ENCODE results near the gene PSORS1C1. TPM values are rescaled to one million over a fixed set of nuclear protein-coding genes. Genes with fewer than 3 reads are reported as not detected.

The PSORS1C1 gene
- total RNA-seq, 4 donors from 2014 or later = 6.5 to 26.5 (median 22.0) TPM; not detected in 1

DNA sequence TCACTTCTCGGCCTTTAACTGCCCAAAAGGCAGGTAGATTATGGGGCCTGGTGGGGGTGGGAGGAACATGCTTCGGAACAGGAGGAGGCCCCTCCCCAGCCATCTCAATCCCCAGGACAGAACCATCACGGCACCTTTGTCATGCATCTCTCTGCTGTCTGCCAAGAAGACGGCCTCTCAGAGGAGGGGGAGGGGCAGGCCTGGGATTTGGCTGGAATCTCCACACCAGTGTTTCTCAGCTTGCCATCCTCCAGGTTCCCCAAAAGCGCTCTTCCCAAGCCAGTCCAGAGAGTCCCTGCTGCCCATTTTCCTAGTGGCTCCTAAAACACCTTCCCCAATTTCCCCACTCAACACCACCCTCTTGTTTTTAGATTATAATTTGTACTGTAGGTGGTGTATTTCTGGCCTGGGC lies 58.4 kb downstream of the PSORS1C1 start:
- no peak overlapping the region for H3K27ac ChIP-seq
- peaks cover 0 to 25% (median 0%) of the 10 kb centered on the region in 3 donors for H3K36me3 ChIP-seq
- H3K27me3 ChIP-seq = no peaks in the 10 kb centered on the region
- no peak for TF ChIP-seq POLR2A (IDR thresholded peaks at IDR 0.05)
- TF ChIP-seq, protein P1, sequence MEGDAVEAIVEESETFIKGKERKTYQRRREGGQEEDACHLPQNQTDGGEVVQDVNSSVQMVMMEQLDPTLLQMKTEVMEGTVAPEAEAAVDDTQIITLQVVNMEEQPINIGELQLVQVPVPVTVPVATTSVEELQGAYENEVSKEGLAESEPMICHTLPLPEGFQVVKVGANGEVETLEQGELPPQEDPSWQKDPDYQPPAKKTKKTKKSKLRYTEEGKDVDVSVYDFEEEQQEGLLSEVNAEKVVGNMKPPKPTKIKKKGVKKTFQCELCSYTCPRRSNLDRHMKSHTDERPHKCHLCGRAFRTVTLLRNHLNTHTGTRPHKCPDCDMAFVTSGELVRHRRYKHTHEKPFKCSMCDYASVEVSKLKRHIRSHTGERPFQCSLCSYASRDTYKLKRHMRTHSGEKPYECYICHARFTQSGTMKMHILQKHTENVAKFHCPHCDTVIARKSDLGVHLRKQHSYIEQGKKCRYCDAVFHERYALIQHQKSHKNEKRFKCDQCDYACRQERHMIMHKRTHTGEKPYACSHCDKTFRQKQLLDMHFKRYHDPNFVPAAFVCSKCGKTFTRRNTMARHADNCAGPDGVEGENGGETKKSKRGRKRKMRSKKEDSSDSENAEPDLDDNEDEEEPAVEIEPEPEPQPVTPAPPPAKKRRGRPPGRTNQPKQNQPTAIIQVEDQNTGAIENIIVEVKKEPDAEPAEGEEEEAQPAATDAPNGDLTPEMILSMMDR (IDR thresholded peaks at IDR 0.05) = no peak
- no peak overlapping the region for H3K4me3 ChIP-seq
- no peaks in the 10 kb centered on the region for H3K4me1 ChIP-seq
- H3K9me3 ChIP-seq = no peaks in the 10 kb centered on the region
- DNase-seq = no peak

DNA sequence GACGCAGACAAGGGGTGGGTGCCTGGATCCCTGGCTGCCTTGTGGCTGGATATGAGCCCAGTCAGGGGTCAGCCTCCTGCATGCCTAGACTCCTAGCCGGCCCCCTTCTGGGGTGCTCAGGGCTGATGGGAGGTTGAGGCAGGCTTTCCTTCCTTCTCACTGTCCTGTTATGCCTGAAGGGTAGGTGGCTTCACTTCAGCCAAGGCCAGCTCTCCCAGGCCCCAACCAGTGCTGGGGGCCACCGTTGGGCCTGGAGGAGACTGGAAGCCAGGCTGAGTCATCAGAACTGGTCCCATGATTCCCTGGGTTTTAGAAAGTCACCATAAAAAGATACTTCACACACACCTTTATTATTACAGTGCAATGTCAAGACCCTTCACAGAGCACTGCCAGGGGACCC lies 58.8 kb downstream of the PSORS1C1 start:
- no peak for DNase-seq
- H3K27ac ChIP-seq = no peak overlapping the region
- H3K4me3 ChIP-seq = no peak overlapping the region
- no peaks in the 10 kb centered on the region for H3K4me1 ChIP-seq
- TF ChIP-seq, protein P1 (IDR thresholded peaks at IDR 0.05) = no peak
- TF ChIP-seq POLR2A (IDR thresholded peaks at IDR 0.05) = no peak
- no peaks in the 10 kb centered on the region for H3K27me3 ChIP-seq
- peaks cover 0 to 25% (median 0%) of the 10 kb centered on the region in 3 donors for H3K36me3 ChIP-seq
- no peaks in the 10 kb centered on the region for H3K9me3 ChIP-seq

DNA sequence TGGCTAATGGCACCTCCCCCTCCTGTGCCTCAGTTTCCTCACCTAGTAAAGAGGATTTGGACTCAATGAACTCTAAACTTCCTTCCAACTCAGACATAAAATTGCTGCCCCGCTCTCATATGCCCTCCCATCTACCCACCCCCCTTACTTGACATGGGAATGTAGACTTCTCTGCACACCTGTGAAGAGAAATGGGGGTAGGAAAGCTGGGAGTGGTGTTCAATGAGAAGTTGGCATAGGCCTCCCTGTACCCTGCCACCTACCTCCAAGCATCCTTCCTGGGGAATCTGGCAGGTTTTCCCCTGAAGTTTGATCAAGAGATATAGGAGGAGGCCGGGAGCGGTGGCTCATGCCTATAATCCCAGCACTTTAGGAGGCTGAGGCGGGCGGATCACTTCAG lies 59.8 kb downstream of the PSORS1C1 start:
- Histone ChIP-seq H3K36me3 (peaks cover 0 to 25% (median 0%) of the 10 kb centered on the region in 3 donors), H3K27me3 (no peaks in the 10 kb centered on the region), H3K27ac (no peak overlapping the region), H3K4me1 (no peaks in the 10 kb centered on the region), H3K4me3 (no peak overlapping the region), H3K9me3 (no peaks in the 10 kb centered on the region)
- TF ChIP-seq, protein P1 (IDR thresholded peaks at IDR 0.05) = no peak
- TF ChIP-seq POLR2A (IDR thresholded peaks at IDR 0.05) = no peak
- no peak for DNase-seq

DNA sequence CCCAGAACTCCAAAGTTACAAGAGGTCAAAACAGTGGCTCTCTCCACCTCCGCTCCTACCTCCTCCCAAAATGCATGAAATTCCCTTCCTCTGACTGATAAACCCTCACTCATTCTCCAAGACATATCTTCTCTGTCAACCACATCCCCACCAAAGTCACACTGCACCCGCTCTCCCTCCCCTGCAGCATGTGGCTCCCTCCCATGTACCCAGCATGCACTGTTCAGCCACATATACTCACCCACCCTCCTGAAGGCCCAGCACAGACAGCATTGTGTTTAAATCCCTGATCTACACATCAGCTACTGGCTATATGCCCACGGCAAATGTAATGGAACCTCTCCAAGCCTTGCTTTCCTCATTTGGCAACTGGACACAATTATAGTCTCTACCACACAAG lies 61.4 kb downstream of the PSORS1C1 start:
- H3K9me3 ChIP-seq = no peaks in the 10 kb centered on the region

DNA sequence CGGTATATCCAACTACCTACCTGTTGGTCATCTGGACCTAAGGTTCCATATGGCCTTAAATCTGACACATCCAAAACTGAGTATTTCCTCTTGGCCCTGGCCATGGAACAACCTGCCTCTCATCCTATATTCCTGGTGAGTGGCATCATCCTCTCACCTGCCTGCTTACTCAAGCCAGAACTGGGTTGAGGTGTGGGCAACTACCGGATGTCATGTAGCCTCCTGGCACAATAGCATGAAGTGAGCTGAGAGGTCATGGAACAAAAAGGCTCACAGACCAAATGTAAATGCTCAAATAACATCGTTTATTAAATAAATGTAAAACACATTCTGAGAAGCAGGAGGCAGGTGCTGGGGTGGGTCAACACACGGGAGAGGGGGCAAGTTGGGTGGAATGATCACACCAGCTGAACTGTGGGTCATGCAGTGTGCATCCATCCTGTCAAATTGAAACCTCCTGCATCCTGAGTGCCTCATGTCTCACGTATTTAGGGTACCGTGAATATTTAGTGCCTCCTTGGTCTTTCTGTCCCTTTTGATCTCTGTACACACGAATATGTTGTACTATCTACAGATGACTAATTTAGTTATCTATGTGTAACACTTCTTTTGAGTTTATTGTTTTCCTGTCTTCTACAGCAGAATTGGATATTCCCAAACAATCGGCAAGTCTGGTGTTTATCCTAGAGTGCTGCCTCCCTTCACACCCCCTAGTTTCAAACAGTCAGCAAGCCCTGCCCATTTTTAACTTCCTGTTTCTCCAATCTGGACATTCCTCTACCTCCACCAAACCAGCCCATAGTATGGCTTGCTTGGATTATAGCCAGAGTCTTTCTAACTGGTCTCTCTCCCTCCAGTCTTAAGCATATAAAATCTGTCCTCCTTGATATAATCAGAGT lies 63.8 kb downstream of the PSORS1C1 start:
- H3K27me3 ChIP-seq = no peaks in the 10 kb centered on the region
- H3K36me3 ChIP-seq = peaks cover 0 to 41% (median 0%) of the 10 kb centered on the region in 3 donors
- H3K9me3 ChIP-seq = no peaks in the 10 kb centered on the region
- no peak overlapping the region for H3K4me3 ChIP-seq
- no peaks in the 10 kb centered on the region for H3K4me1 ChIP-seq
- no peak for DNase-seq
- H3K27ac ChIP-seq = no peak overlapping the region
- TF ChIP-seq, protein P1 (IDR thresholded peaks at IDR 0.05) = no peak
- TF ChIP-seq POLR2A (IDR thresholded peaks at IDR 0.05) = no peak

More for the DNA sequence above, 61.4 kb downstream of the PSORS1C1 start:
- Histone ChIP-seq H3K4me3 (no peak overlapping the region), H3K27me3 (no peaks in the 10 kb centered on the region), H3K27ac (no peak overlapping the region), H3K36me3 (peaks cover 0 to 34% (median 0%) of the 10 kb centered on the region in 3 donors), H3K4me1 (no peaks in the 10 kb centered on the region)
- no peak for DNase-seq
- TF ChIP-seq, protein P1 (IDR thresholded peaks at IDR 0.05) = no peak
- TF ChIP-seq POLR2A (IDR thresholded peaks at IDR 0.05) = no peak

All from Peyer's patch (tissue), 4 donors.